K562 (cell line): ENCODE measurements around the gene POLR2A. TPM values are rescaled to one million over a fixed set of nuclear protein-coding genes. Genes with fewer than 3 reads are reported as not detected.
A peak's percentile ranks its signal among the peaks of the same experiment; 100 is the strongest.

Source experiments
- ATAC-seq: fragments of 200-7000 bp; cut with Tn5 transposase; 3 replicates; pipeline ENCODE4 v1.9.1; 2020; ENCODE audit warnings: moderate library complexity
- BruUV-seq: library from RNA; stranded (reverse); fragments of 400-500 nt; replicated peaks from 2 replicates; lab custom pipeline; 2021; lab: Mats Ljungman, UMichigan
- CTCF ChIA-PET: fragments of 300-600 bp; formaldehyde crosslinking; extraction: SDS; loops from one replicate; lab custom pipeline; 2021; ENCODE audit warnings: low intra/inter-chr PET ratio; lab: Yijun Ruan, JAX
- POLR2A ChIA-PET: fragments of 300-600, 350-650 bp; sonication (Branson Sonifier 250); formaldehyde crosslinking; extraction: SDS; loops from one replicate; lab custom pipeline; 2021; ENCODE audit warnings: antibody characterized with exemption, inconsistent platforms; lab: Yijun Ruan, JAX
- DNase-seq, 4 experiments: peaks; one replicate each; pipeline versions ENCODE4 v3.0.0 to v3.0.0-alpha.2; 2011 to 2018; ENCODE audit warnings: low spot score in 3 of 4, mixed read lengths in 3 of 4; ENCODE audit errors: extremely low read depth in 1 of 4
- FAIRE-seq: peaks from 2 replicates; lab custom pipeline; 2011; peaks lifted over from hg19 to GRCh38; lab: Jason Lieb, UNC
- H2AFZ ChIP-seq: 2 replicates; pipeline ENCODE4 v1.6.0; 2011; ENCODE audit warnings: low read depth, low read length, control low read depth, inconsistent platforms
- H3K27ac ChIP-seq: fragments of 200-600 bp; 3 replicates; pipeline ENCODE4 v1.8.0; 2011; ENCODE audit warnings: low read depth, mild to moderate bottlenecking, control low read depth, inconsistent platforms, low read length, moderate library complexity, mixed read lengths; ENCODE audit errors: extremely low read depth
- H3K27me3 ChIP-seq, 2 experiments: fragments of 300-600 bp in 1 of 2; 2 replicates in 1 of 2; 3 replicates in 1 of 2; pipeline versions ENCODE4 v1.6.0 to v1.8.0; 2011; ENCODE audit warnings: inconsistent platforms in 2 of 2, low read length in 2 of 2, mild to moderate bottlenecking in 1 of 2, mixed read lengths in 1 of 2, moderate library complexity in 1 of 2; ENCODE audit not compliant: control insufficient read depth in 2 of 2, insufficient read depth in 2 of 2
- H3K36me3 ChIP-seq: fragments of 300-600 bp; 3 replicates; pipeline ENCODE4 v1.8.0; 2011; ENCODE audit warnings: mild to moderate bottlenecking, low read length, inconsistent platforms; ENCODE audit not compliant: control insufficient read depth, insufficient read depth
- H3K4me1 ChIP-seq, 2 experiments: fragments of 200-600 bp in 1 of 2; replicated peaks in 1 of 2; 2 replicates in 1 of 2; 3 replicates in 1 of 2; pipeline versions ENCODE4 v1.5.1 to v1.8.0; 2011; ENCODE audit warnings: inconsistent platforms in 2 of 2, low read length in 2 of 2, mild to moderate bottlenecking in 1 of 2, mixed read lengths in 1 of 2, moderate library complexity in 1 of 2; ENCODE audit not compliant: control insufficient read depth in 2 of 2, insufficient read depth in 2 of 2
- H3K4me2 ChIP-seq: 2 replicates; pipeline ENCODE4 v1.6.1; 2011; ENCODE audit warnings: low read length, control low read depth, inconsistent platforms, mixed read lengths; ENCODE audit not compliant: insufficient read depth
- H3K4me3 ChIP-seq: fragments of 200-600 bp; sonication (generic), shearing (Covaris generic); 2 replicates; pipeline ENCODE4 v1.5.1; 2016; ENCODE audit warnings: control low read depth, inconsistent platforms
- H3K79me2 ChIP-seq: fragments of 200-600 bp; 3 replicates; pipeline ENCODE4 v1.8.0; 2011; ENCODE audit warnings: low read length, inconsistent platforms; ENCODE audit not compliant: control insufficient read depth, insufficient read depth
- H3K9ac ChIP-seq, 2 experiments: 2 replicates each; pipeline versions ENCODE4 v1.6.0 to v1.6.1; 2011; ENCODE audit warnings: low read depth in 2 of 2, low read length in 2 of 2, control low read depth in 1 of 2, inconsistent platforms in 1 of 2, mild to moderate bottlenecking in 1 of 2, mixed read lengths in 1 of 2; ENCODE audit not compliant: insufficient read depth in 1 of 2
- H3K9me1 ChIP-seq: one replicate; pipeline ENCODE4 v1.6.0; 2011; ENCODE audit warnings: inconsistent platforms, mild to moderate bottlenecking, low read length, moderate library complexity; ENCODE audit not compliant: control insufficient read depth, insufficient read depth
- H3K9me3 ChIP-seq: replicated peaks from 2 replicates; pipeline ENCODE4 v1.5.1; 2011; ENCODE audit warnings: low read depth, low read length, inconsistent platforms; ENCODE audit not compliant: control insufficient read depth, insufficient read depth
- H4K20me1 ChIP-seq: replicated peaks from 2 replicates; pipeline ENCODE4 v1.6.1; 2011; ENCODE audit warnings: low read length, inconsistent platforms, mixed read lengths; ENCODE audit not compliant: control insufficient read depth, insufficient read depth
- COPS2 ChIP-seq: fragments of 450-650 bp; conservative IDR thresholded peaks from 2 replicates; pipeline ENCODE4 v1.6.1; 2016; ENCODE audit warnings: mild to moderate bottlenecking, moderate library complexity
- FOXK2 ChIP-seq, 2 experiments: fragments of 450-650 bp; IDR thresholded peaks in 1 of 2; conservative IDR thresholded peaks in 1 of 2; 2 replicates each; pipeline ENCODE4 v1.6.1; 2016; ENCODE audit warnings: low read depth in 2 of 2, mild to moderate bottlenecking in 1 of 2
- HDAC1 ChIP-seq, 2 experiments: fragments of 450-650 bp; IDR thresholded peaks; 2 replicates each; pipeline ENCODE4 v1.6.1; 2016 to 2017; ENCODE audit warnings: inconsistent platforms in 1 of 2, mild to moderate bottlenecking in 1 of 2, moderate library complexity in 1 of 2
- HDAC2 ChIP-seq: fragments of 450-650 bp; IDR thresholded peaks from 2 replicates; pipeline ENCODE4 v1.6.1; 2016; ENCODE audit warnings: mild to moderate bottlenecking
- MECOM ChIP-seq: fragments of 250-450 bp; sonication (Bioruptor Pico); IDR thresholded peaks from 2 replicates; pipeline ENCODE4 v1.8.0; 2022; ENCODE audit warnings: inconsistent platforms
- NCOA4 ChIP-seq: fragments of 450-650 bp; IDR thresholded peaks from 2 replicates; pipeline ENCODE4 v1.6.1; 2018; ENCODE audit warnings: mild to moderate bottlenecking; ENCODE audit not compliant: partially characterized antibody
- NFRKB ChIP-seq: fragments of 450-650 bp; IDR thresholded peaks from 2 replicates; pipeline ENCODE4 v1.6.1; 2016; ENCODE audit warnings: low read depth
- RAD21 ChIP-seq, 2 experiments: fragments of 250-450 bp in 1 of 2; fragments of 450-650 bp in 1 of 2; sonication (Bioruptor Pico) in 1 of 2; formaldehyde crosslinking in 1 of 2; IDR thresholded peaks in 1 of 2; conservative IDR thresholded peaks in 1 of 2; 2 replicates each; pipeline versions ENCODE4 v1.4.0 to v1.8.0; 2020 to 2022; ENCODE audit warnings: mild to moderate bottlenecking in 2 of 2, moderate library complexity in 1 of 2
- RBM25 ChIP-seq: fragments of 200-400 bp; formaldehyde crosslinking; IDR thresholded peaks from 2 replicates; pipeline ENCODE4 v1.6.1; 2018; ENCODE audit warnings: low read length, low read depth, moderate library complexity; ENCODE audit not compliant: severe bottlenecking
- RFX1 ChIP-seq: fragments of 450-650 bp; IDR thresholded peaks from 2 replicates; pipeline ENCODE4 v1.6.1; 2016; ENCODE audit warnings: mild to moderate bottlenecking, moderate library complexity
- RNF2 ChIP-seq: sonication (generic); IDR thresholded peaks from 2 replicates; pipeline ENCODE4 v1.6.1; 2016
- SLC30A9 ChIP-seq: fragments of 250-450 bp; sonication (Bioruptor Pico); IDR thresholded peaks from 2 replicates; pipeline ENCODE4 v1.8.0; 2022; ENCODE audit warnings: mild to moderate bottlenecking, moderate library complexity
- WHSC1 ChIP-seq: IDR thresholded peaks from one replicate; pipeline ENCODE4 v1.6.1; 2012; ENCODE audit warnings: low read length, control low read depth, inconsistent platforms
- ZBTB1 ChIP-seq: sonication (generic); formaldehyde crosslinking; IDR thresholded peaks from 2 replicates; pipeline ENCODE4 v1.8.1; 2023; ENCODE audit warnings: missing genetic modification reagents, low read depth, mild to moderate bottlenecking, borderline replicate concordance
- ZNF212 ChIP-seq: fragments of 450-650 bp; formaldehyde crosslinking; IDR thresholded peaks from 2 replicates; pipeline ENCODE4 v1.4.0; 2020; ENCODE audit warnings: mild to moderate bottlenecking
- ZNF282 ChIP-seq: sonication (generic); formaldehyde crosslinking; IDR thresholded peaks from 2 replicates; pipeline ENCODE4 v1.8.1; 2023; ENCODE audit warnings: missing genetic modification reagents
- ZNF785 ChIP-seq: fragments of 250-450 bp; sonication (Bioruptor Pico); IDR thresholded peaks from 2 replicates; pipeline ENCODE4 v1.4.0; 2020; ENCODE audit warnings: mild to moderate bottlenecking
- WGBS: fragments of 100-300 bp; shearing (Covaris generic); methylation state at CpG from one replicate; pipeline ENCODE4 v1.1.6; 2016; ENCODE audit warnings: low coverage, mixed read lengths; ENCODE audit not compliant: insufficient coverage; ENCODE audit errors: missing lambda C conversion rate; 5-methylcytosine and 5-hydroxymethylcytosine counted together
- in situ Hi-C: fragments of 300-500 bp; cut with MboI; formaldehyde crosslinking; loops from 4 replicates; pipeline ENCODE4 v1.15.0; 2018; ENCODE audit warnings: inconsistent platforms, mixed read lengths
- intact Hi-C: fragments of 100-400 bp; cut with micrococcal nuclease; formaldehyde crosslinking; loops from 2 replicates; pipeline ENCODE4 v1.14.2; 2022
- polyA plus RNA-seq, 8 experiments: library from polyadenylated mRNA; depleted of rRNA in 4 of 8; stranded (reverse) in 5 of 8; unstranded in 3 of 8; fragments of >200 nt; fragmentation: Nextera tagmentation in 2 of 8; fragmentation: Illumina TruSeq in 1 of 8; extraction: Ambion mirVana in 2 of 8; extraction: Trizol in 1 of 8; gene quantifications; 2 replicates each; pipeline versions ENCODE4 v1.2.1 to v1.2.3, GENCODE V29; 2011 to 2014; ENCODE audit warnings: inconsistent platforms in 1 of 8, missing spikeins in 1 of 8
- total RNA-seq, 7 experiments: library from RNA; depleted of rRNA in 6 of 7; stranded (reverse); fragments of >200 nt in 6 of 7; fragmentation: Illumina TruSeq in 2 of 7; extraction: Trizol in 2 of 7; gene quantifications; 2 replicates each; pipeline versions ENCODE4 v1.2.1 to v1.2.3, GENCODE V29; 2011 to 2021; ENCODE audit warnings: low replicate concordance in 1 of 7
- TF ChIP-seq, protein P1 (sequence below): fragments of 250-450 bp; sonication (Bioruptor Pico); IDR thresholded peaks from 2 replicates; pipeline ENCODE4 v1.5.0; 2020; ENCODE audit warnings: mild to moderate bottlenecking
- TF ChIP-seq, protein P2 (sequence below), 2 experiments: IDR thresholded peaks; 2 replicates each; pipeline ENCODE4 v1.6.1; 2012; ENCODE audit warnings: improper control_type of control experiment in 2 of 2, low read depth in 2 of 2, low read length in 2 of 2, borderline replicate concordance in 1 of 2
- TF ChIP-seq, protein P3 (sequence below), 2 experiments: fragments of 200-800 bp in 1 of 2; sonication (Bioruptor generic) in 1 of 2; sonication (generic) in 1 of 2; formaldehyde crosslinking in 1 of 2; IDR thresholded peaks in 1 of 2; conservative IDR thresholded peaks in 1 of 2; 2 replicates each; pipeline versions ENCODE4 v1.5.0 to v1.6.1; 2016 to 2020; ENCODE audit warnings: missing compliant biosample characterization in 1 of 2, missing genetic modification characterization in 1 of 2, missing genetic modification reagents in 1 of 2

The POLR2A gene
- total and polyA plus RNA-seq, 9 of the 15 experiments (the other 6 are each of a cell fraction or from before 2014, with no cell fraction given), result 1.3 to 109 (median 12.4) TPM

DNA sequence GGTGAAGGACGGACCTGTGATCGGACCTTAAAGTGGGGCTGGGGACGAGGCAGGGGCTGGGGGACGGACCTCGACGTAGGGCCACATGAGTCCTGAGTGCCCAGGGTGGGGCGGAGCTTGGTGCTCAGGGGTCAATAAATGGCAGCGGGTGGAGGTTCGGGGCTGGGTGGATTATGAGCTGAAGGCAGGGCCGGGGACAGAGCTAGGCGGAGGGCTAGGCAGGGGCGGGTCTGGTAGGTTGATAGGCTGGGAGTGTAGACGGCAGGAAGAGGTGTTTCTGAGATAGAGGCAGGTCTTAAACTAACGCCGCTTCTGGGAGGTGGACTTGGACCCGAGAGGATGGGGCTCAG, 38.6 kb upstream of the POLR2A start:
- Histone ChIP-seq H2AFZ (peak overlapping the region; percentile 86), H3K4me1 (peaks cover 11 to 40% of the 10 kb centered on the region in 2 experiments; a peak in 4 of 5 replicates), H3K27ac (peak overlapping the region; percentile 30; the same call in 2 of the 3 replicates), H3K36me3 (no peaks in the 10 kb centered on the region), H3K4me3 (peak overlapping the region; percentile 35), H3K9ac (peak overlapping the region; percentile 41 to 89; a peak in 3 of 4 replicates), H3K4me2 (peak overlapping the region; percentile 65), H3K9me3 (no peaks in the 10 kb centered on the region), H3K9me1 (peaks cover 3% of the 10 kb centered on the region), H3K27me3 (no peaks in the 10 kb centered on the region), H4K20me1 (no peaks in the 10 kb centered on the region), H3K79me2 (no peaks in the 10 kb centered on the region)
- DNase-seq (peak in 2 of 4 experiments; percentile 68 to 74), ATAC-seq (peak; percentile 81), FAIRE-seq (no peak)
- ChIA-PET CTCF (no interaction called here), POLR2A (interaction anchor here (0.6 to 1.0 kb wide), 4 partner anchors 8 to 235 kb away, joined by 3 read pairs; partner anchors contain the start of gene POLR2A)
- intact Hi-C loops, result no loop called here
- BruUV-seq, result no TSS peak
- in situ Hi-C loops, result no loop called here
- 0% methylated on average over 7 of the region's 16 CpGs for WGBS
- TF ChIP-seq ZBTB1 (no peak), RNF2 (no peak), SLC30A9 (CRISPR knock-in tag) (no peak), HDAC2 (no peak), RFX1 (no peak), WHSC1 (no peak), MECOM (CRISPR knock-in tag) (no peak), FOXK2 (conservative IDR thresholded peaks at IDR 0.05 in 1 of 2, IDR thresholded peaks at IDR 0.05 in 1 of 2; ENCODE audit: low read depth in 2 of 2) (no peak), NFRKB (no peak), RAD21 (CRISPR knock-in tag; conservative IDR thresholded peaks at IDR 0.05 in 1 of 2, IDR thresholded peaks at IDR 0.05 in 1 of 2) (no peak), ZNF282 (CRISPR knock-in tag) (no peak), COPS2 (no peak), NCOA4 (no peak), RBM25 (no peak), ZNF212 (CRISPR knock-in tag) (no peak), HDAC1 (IDR thresholded peaks at IDR 0.05) (0 out of 4 replicates have a peak, but pooled peaks of 1 of the 2 experiments have one; percentile 17), ZNF785 (CRISPR knock-in tag) (no peak)
- TF ChIP-seq, protein P1, sequence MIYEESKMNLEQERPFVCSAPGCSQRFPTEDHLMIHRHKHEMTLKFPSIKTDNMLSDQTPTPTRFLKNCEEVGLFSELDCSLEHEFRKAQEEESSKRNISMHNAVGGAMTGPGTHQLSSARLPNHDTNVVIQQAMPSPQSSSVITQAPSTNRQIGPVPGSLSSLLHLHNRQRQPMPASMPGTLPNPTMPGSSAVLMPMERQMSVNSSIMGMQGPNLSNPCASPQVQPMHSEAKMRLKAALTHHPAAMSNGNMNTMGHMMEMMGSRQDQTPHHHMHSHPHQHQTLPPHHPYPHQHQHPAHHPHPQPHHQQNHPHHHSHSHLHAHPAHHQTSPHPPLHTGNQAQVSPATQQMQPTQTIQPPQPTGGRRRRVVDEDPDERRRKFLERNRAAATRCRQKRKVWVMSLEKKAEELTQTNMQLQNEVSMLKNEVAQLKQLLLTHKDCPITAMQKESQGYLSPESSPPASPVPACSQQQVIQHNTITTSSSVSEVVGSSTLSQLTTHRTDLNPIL (CRISPR knock-in tag), result no peak
- TF ChIP-seq, protein P2, sequence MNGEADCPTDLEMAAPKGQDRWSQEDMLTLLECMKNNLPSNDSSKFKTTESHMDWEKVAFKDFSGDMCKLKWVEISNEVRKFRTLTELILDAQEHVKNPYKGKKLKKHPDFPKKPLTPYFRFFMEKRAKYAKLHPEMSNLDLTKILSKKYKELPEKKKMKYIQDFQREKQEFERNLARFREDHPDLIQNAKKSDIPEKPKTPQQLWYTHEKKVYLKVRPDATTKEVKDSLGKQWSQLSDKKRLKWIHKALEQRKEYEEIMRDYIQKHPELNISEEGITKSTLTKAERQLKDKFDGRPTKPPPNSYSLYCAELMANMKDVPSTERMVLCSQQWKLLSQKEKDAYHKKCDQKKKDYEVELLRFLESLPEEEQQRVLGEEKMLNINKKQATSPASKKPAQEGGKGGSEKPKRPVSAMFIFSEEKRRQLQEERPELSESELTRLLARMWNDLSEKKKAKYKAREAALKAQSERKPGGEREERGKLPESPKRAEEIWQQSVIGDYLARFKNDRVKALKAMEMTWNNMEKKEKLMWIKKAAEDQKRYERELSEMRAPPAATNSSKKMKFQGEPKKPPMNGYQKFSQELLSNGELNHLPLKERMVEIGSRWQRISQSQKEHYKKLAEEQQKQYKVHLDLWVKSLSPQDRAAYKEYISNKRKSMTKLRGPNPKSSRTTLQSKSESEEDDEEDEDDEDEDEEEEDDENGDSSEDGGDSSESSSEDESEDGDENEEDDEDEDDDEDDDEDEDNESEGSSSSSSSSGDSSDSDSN (IDR thresholded peaks at IDR 0.05; ENCODE audit: borderline replicate concordance in 1 of 2, low read depth in 2 of 2, low read length in 2 of 2), result no peak
- TF ChIP-seq, protein P3, sequence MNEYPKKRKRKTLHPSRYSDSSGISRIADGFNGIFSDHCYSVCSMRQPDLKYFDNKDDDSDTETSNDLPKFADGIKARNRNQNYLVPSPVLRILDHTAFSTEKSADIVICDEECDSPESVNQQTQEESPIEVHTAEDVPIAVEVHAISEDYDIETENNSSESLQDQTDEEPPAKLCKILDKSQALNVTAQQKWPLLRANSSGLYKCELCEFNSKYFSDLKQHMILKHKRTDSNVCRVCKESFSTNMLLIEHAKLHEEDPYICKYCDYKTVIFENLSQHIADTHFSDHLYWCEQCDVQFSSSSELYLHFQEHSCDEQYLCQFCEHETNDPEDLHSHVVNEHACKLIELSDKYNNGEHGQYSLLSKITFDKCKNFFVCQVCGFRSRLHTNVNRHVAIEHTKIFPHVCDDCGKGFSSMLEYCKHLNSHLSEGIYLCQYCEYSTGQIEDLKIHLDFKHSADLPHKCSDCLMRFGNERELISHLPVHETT (CRISPR knock-in tag; conservative IDR thresholded peaks at IDR 0.05 in 1 of 2, IDR thresholded peaks at IDR 0.05 in 1 of 2), result no peak
